HG03460 (cell line): Measurements from ENCODE around the gene RETREG1.
A peak's percentile ranks its signal among the peaks of the same experiment; 100 is the strongest.
"Not testable (repeated sequence)": the region's sequence is repeated elsewhere in the genome, so short reads cannot be mapped to it uniquely, and the experiment has no call there.

ENCODE experiments used
- ATAC-seq: cut with Tn5 transposase; IDR thresholded peaks from one replicate; pipeline ENCODE4 v1.9.1; 2021; ENCODE audit not compliant: unreplicated experiment

Gene RETREG1

GRCh38 chr5:16493261-16493660 lies 123.5 kb downstream of the RETREG1 start:
- ATAC-seq: no peak

- ATAC-seq: no peak
Observed at GRCh38 chr5:16492398-16493140, 124.2 kb downstream of the RETREG1 start.

GRCh38 chr5:16490911-16491310 lies 125.9 kb downstream of the RETREG1 start:
- ATAC-seq: no peak

GRCh38 chr5:16489322-16489791 lies 127.4 kb downstream of the RETREG1 start:
- ATAC-seq: peak; percentile 60

GRCh38 chr5:16487456-16487855 lies 129.3 kb downstream of the RETREG1 start:
- ATAC-seq: no peak

GRCh38 chr5:16486711-16487111 lies 130.1 kb downstream of the RETREG1 start:
- ATAC-seq: no peak

GRCh38 chr5:16485656-16486055 lies 131.1 kb downstream of the RETREG1 start:
- ATAC-seq: no peak

GRCh38 chr5:16484081-16484480 lies 132.7 kb downstream of the RETREG1 start:
- ATAC-seq: no peak

- ATAC-seq: no peak
Observed at GRCh38 chr5:16483361-16483760, 133.4 kb downstream of the RETREG1 start.

- no peak for ATAC-seq
Observed at GRCh38 chr5:16482891-16483290, 133.9 kb downstream of the RETREG1 start.

- ATAC-seq: no peak
Observed at GRCh38 chr5:16480821-16481538, 135.8 kb downstream of the RETREG1 start.

- no peak for ATAC-seq
Observed at GRCh38 chr5:16480144-16480543, 136.7 kb downstream of the RETREG1 start.

GRCh38 chr5:16477541-16477940 lies 139.3 kb downstream of the RETREG1 start:
- ATAC-seq: no peak

GRCh38 chr5:16476417-16476816 lies 140.4 kb downstream of the RETREG1 start:
- not testable (repeated sequence) for ATAC-seq

GRCh38 chr5:16471387-16471786 lies 145.4 kb downstream of the RETREG1 start:
- no peak for ATAC-seq

- peak; percentile 54 for ATAC-seq
Observed at GRCh38 chr5:16467363-16468219, 149.2 kb downstream of the RETREG1 start.

- peak; percentile 87 for ATAC-seq
Observed at GRCh38 chr5:16465544-16466432, 151.0 kb downstream of the RETREG1 start, which contains the start of gene ZNF622. TSS of gene ZNF622 (minus strand) at chr5:16465800. CDS start at chr5:16465665, 135 bp downstream.

GRCh38 chr5:16464664-16465543 lies 151.9 kb downstream of the RETREG1 start:
- ATAC-seq: no peak

- no peak for ATAC-seq
Observed at GRCh38 chr5:16464231-16464630, 152.6 kb downstream of the RETREG1 start.
